Mucosa of gallbladder (tissue), 1 donor: ENCODE data around the gene RAG1. TPM values are rescaled to one million over a fixed set of nuclear protein-coding genes. Genes with fewer than 3 reads are reported as not detected.

Experiments used
- DNase-seq: peaks from one replicate; pipeline ENCODE4 v3.0.0-alpha.2; 2020; ENCODE audit warnings: low spot score
- total RNA-seq: library from RNA; stranded (reverse); gene quantifications from one replicate; pipeline ENCODE4 v1.2.1, GENCODE V29; 2021
- donor health status: DM: no; HTN: no; CAD: no.

RAG1 gene
- total RNA-seq, 1 donor from 2014 or later: 2.6 TPM

- no peak for DNase-seq
Measured at GRCh38 chr11:36628141-36628540, 60.3 kb downstream of the RAG1 start.

- DNase-seq: no peak
Measured at GRCh38 chr11:36628765-36629244, 61.0 kb downstream of the RAG1 start.

Other genes starting within 250 kb of the RAG1 start
- 16.8 TPM for gene TRAF6, start 57.7 kb upstream of the RAG1 start, total RNA-seq
- 18.8 TPM for gene IFTAP, start 26.5 kb downstream of the RAG1 start, total RNA-seq
- not detected for gene RAG2, start 30.2 kb downstream of the RAG1 start, total RNA-seq